ENCODE data around the gene EPC1. TPM values are rescaled to one million over a fixed set of nuclear protein-coding genes. Genes with fewer than 3 reads are reported as not detected.
A peak's percentile ranks its signal among the peaks of the same experiment; 100 is the strongest.

Gene EPC1
- total and polyA plus RNA-seq, 2 donors (not counting 1 experiment from before 2014, with no cell fraction given), result 22.7 to 28.1 TPM

- Histone ChIP-seq H4K20me1 (ENCODE audit: control insufficient read depth, extremely low read depth, insufficient read depth, low read length) (no peaks in the 10 kb centered on the region), H3K4me2 (ENCODE audit: extremely low read depth, insufficient read depth, low read length) (no peak overlapping the region), H3K4me1 (ENCODE audit: control insufficient read depth, extremely low read depth, insufficient read depth, low read length) (no peaks in the 10 kb centered on the region), H3K4me3 (replicated peaks in 1 of 4; ENCODE audit: control extremely low read depth in 1 of 4, insufficient read depth in 1 of 4, low read depth in 3 of 4, low read length in 4 of 4) (no peak overlapping the region), H2AFZ (ENCODE audit: low read length) (no peak overlapping the region), H3K79me2 (ENCODE audit: control insufficient read depth, insufficient read depth, low read length) (no peaks in the 10 kb centered on the region), H3K9me3 (ENCODE audit: control insufficient read depth, insufficient read depth, low read depth, low read length) (no peaks in the 10 kb centered on the region), H3K27ac (ENCODE audit: insufficient read depth, low read length) (no peak overlapping the region), H3K27me3 (ENCODE audit: control insufficient read depth, insufficient read depth, low read length) (no peaks in the 10 kb centered on the region), H3K9ac (ENCODE audit: insufficient read depth, low read length) (no peak overlapping the region), H3K36me3 (ENCODE audit: control insufficient read depth, insufficient read depth, low read length) (peaks cover 2% of the 10 kb centered on the region)
- TF ChIP-seq EZH2 (IDR thresholded peaks at IDR 0.05; ENCODE audit: low read length, missing control alignments), result no peak
- TF ChIP-seq CTCF (conservative IDR thresholded peaks at IDR 0.05 in 1 of 2, IDR thresholded peaks at IDR 0.05 in 1 of 2; ENCODE audit: low read depth in 1 of 2, low read length in 2 of 2), result no peak
- no peak for DNase-seq (ENCODE audit: low read depth in 2 of 2)
Observed at GRCh38 chr10:32266566-32266965, 80.4 kb downstream of the EPC1 start.

- H3K4me2 ChIP-seq (ENCODE audit: extremely low read depth, insufficient read depth, low read length), result no peak overlapping the region
- H3K9me3 ChIP-seq (ENCODE audit: control insufficient read depth, insufficient read depth, low read depth, low read length), result no peaks in the 10 kb centered on the region
- DNase-seq (ENCODE audit: low read depth in 2 of 2), result no peak
- TF ChIP-seq CTCF (conservative IDR thresholded peaks at IDR 0.05 in 1 of 2, IDR thresholded peaks at IDR 0.05 in 1 of 2; ENCODE audit: low read depth in 1 of 2, low read length in 2 of 2) (no peak), EZH2 (IDR thresholded peaks at IDR 0.05; ENCODE audit: low read length, missing control alignments) (no peak)
- H3K27me3 ChIP-seq (ENCODE audit: control insufficient read depth, insufficient read depth, low read length), result no peaks in the 10 kb centered on the region
- no peaks in the 10 kb centered on the region for H4K20me1 ChIP-seq (ENCODE audit: control insufficient read depth, extremely low read depth, insufficient read depth, low read length)
- no peak overlapping the region for H2AFZ ChIP-seq (ENCODE audit: low read length)
- no peaks in the 10 kb centered on the region for H3K36me3 ChIP-seq (ENCODE audit: control insufficient read depth, insufficient read depth, low read length)
- no peak overlapping the region for H3K27ac ChIP-seq (ENCODE audit: insufficient read depth, low read length)
- no peak overlapping the region for H3K4me3 ChIP-seq (replicated peaks in 1 of 4; ENCODE audit: control extremely low read depth in 1 of 4, insufficient read depth in 1 of 4, low read depth in 3 of 4, low read length in 4 of 4)
- no peak overlapping the region for H3K9ac ChIP-seq (ENCODE audit: insufficient read depth, low read length)
- no peaks in the 10 kb centered on the region for H3K4me1 ChIP-seq (ENCODE audit: control insufficient read depth, extremely low read depth, insufficient read depth, low read length)
- no peaks in the 10 kb centered on the region for H3K79me2 ChIP-seq (ENCODE audit: control insufficient read depth, insufficient read depth, low read length)
Observed at GRCh38 chr10:32265756-32266155, 81.2 kb downstream of the EPC1 start.

DNA sequence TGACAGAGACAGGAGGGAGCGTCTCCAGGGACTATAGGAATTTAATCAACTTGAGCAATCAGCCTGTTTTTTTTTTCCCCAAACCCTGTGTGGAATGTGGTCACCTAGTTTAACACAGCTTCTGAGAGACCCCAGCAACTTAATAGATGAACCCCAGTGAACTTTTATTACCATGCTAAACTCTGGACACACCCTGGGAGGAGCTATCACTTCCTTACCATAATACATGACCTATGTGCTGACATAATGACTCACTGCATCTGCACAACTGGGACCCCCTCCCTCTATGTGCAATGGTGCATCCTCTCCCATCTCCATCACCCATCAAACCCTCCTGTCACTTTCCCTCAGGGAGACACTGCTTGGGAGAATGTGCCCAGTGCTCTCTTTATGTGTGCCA is 83.7 kb downstream of the EPC1 start:
- Histone ChIP-seq H3K9ac (ENCODE audit: insufficient read depth, low read length) (no peak overlapping the region), H3K27me3 (ENCODE audit: control insufficient read depth, insufficient read depth, low read length) (no peaks in the 10 kb centered on the region), H3K36me3 (ENCODE audit: control insufficient read depth, insufficient read depth, low read length) (no peaks in the 10 kb centered on the region), H3K27ac (ENCODE audit: insufficient read depth, low read length) (no peak overlapping the region), H3K9me3 (ENCODE audit: control insufficient read depth, insufficient read depth, low read depth, low read length) (no peaks in the 10 kb centered on the region), H3K79me2 (ENCODE audit: control insufficient read depth, insufficient read depth, low read length) (no peaks in the 10 kb centered on the region), H2AFZ (ENCODE audit: low read length) (no peak overlapping the region), H3K4me3 (replicated peaks in 1 of 4; ENCODE audit: control extremely low read depth in 1 of 4, insufficient read depth in 1 of 4, low read depth in 3 of 4, low read length in 4 of 4) (no peak overlapping the region), H4K20me1 (ENCODE audit: control insufficient read depth, extremely low read depth, insufficient read depth, low read length) (no peaks in the 10 kb centered on the region), H3K4me2 (ENCODE audit: extremely low read depth, insufficient read depth, low read length) (no peak overlapping the region), H3K4me1 (ENCODE audit: control insufficient read depth, extremely low read depth, insufficient read depth, low read length) (no peaks in the 10 kb centered on the region)
- peak in 1 of 2 donors; percentile 23 for DNase-seq (ENCODE audit: low read depth in 2 of 2)
- TF ChIP-seq CTCF (conservative IDR thresholded peaks at IDR 0.05 in 1 of 2, IDR thresholded peaks at IDR 0.05 in 1 of 2; ENCODE audit: low read depth in 1 of 2, low read length in 2 of 2) (no peak), EZH2 (IDR thresholded peaks at IDR 0.05; ENCODE audit: low read length, missing control alignments) (no peak)
